ENCODE measurements around the gene NR6A1.

DNA sequence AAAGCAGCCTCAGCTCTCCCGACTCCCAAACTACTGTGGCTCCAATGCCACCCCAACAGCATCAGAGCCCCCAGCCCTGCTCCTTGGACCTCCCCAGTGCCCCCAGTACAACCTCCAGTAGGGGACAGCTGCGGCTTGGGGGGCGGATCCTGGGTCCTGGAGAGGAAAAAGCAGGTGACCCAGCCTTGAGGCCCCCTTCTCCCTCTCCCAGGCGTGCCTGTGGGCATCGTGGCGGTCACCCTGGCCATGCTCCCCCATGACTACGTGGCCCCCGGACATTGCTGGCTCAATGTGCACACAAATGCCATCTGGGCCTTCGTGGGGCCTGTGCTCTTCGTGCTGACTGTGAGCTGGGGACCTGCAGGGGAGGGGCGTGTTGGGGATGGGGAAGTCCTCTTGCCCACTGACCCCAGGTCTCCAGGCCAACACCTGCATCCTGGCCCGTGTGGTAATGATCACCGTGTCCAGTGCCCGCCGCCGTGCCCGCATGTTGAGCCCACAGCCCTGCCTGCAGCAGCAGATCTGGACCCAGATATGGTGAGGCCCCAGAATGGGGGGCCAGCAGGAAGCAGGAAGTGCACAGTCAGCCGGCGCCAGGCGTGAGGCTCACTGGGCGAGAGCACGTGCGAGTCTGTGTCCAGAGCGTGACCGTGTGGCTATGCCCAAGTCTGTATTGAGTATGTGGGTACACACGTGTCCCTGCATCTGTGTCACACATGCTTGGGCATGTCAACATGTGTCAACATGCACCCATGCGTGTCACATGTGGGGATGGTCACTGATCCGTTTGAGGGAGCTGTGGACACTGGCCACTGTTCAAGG is 301.9 kb downstream of the NR6A1 start:
- TF ChIP-seq, protein P1, sequence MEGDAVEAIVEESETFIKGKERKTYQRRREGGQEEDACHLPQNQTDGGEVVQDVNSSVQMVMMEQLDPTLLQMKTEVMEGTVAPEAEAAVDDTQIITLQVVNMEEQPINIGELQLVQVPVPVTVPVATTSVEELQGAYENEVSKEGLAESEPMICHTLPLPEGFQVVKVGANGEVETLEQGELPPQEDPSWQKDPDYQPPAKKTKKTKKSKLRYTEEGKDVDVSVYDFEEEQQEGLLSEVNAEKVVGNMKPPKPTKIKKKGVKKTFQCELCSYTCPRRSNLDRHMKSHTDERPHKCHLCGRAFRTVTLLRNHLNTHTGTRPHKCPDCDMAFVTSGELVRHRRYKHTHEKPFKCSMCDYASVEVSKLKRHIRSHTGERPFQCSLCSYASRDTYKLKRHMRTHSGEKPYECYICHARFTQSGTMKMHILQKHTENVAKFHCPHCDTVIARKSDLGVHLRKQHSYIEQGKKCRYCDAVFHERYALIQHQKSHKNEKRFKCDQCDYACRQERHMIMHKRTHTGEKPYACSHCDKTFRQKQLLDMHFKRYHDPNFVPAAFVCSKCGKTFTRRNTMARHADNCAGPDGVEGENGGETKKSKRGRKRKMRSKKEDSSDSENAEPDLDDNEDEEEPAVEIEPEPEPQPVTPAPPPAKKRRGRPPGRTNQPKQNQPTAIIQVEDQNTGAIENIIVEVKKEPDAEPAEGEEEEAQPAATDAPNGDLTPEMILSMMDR (IDR thresholded peaks at IDR 0.05), result no peak
- TF ChIP-seq POLR2A (IDR thresholded peaks at IDR 0.05), result no peak
